Mammary epithelial cell (primary cell): ENCODE data around the gene FBXW2.

Experiments
- CTCF ChIP-seq, 2 donors: IDR thresholded peaks in 1 of 2; conservative IDR thresholded peaks in 1 of 2; 2 replicates each; pipeline ENCODE4 v1.5.1; 2011 to 2012; ENCODE audit warnings: inconsistent platforms in 2 of 2, low read length in 2 of 2, mild to moderate bottlenecking in 2 of 2, control low read depth in 1 of 2, low read depth in 1 of 2; ENCODE audit not compliant: insufficient read depth in 1 of 2; ENCODE audit errors: extremely low read depth in 1 of 2
- EZH2 ChIP-seq: IDR thresholded peaks from 2 replicates; pipeline ENCODE4 v1.6.1; 2012; ENCODE audit warnings: low read length, inconsistent platforms, borderline replicate concordance

- no peak for TF ChIP-seq EZH2
- no peak for TF ChIP-seq CTCF (conservative IDR thresholded peaks at IDR 0.05 in 1 of 2, IDR thresholded peaks at IDR 0.05 in 1 of 2; ENCODE audit: extremely low read depth in 1 of 2, insufficient read depth in 1 of 2, low read depth in 1 of 2, low read length in 2 of 2)
These were observed 15.7 kb upstream of the FBXW2 start for GRCh38 chr9:120808931-120809330.
